HCT116 (cell line): ENCODE results near the gene DGAT2. TPM values are rescaled to one million over a fixed set of nuclear protein-coding genes. Genes with fewer than 3 reads are reported as not detected.

Source experiments
- ATAC-seq: fragments of 200-7000 bp; cut with Tn5 transposase; 2 replicates; pipeline ENCODE4 v1.9.1; 2020; ENCODE audit warnings: mild to moderate bottlenecking, moderate library complexity
- BruUV-seq: library from RNA; stranded (reverse); fragments of 400-500 nt; replicated peaks from 2 replicates; lab custom pipeline; 2021; lab: Mats Ljungman, UMichigan
- CTCF ChIA-PET: fragments of 300-600 bp; sonication (Branson Sonifier 250); formaldehyde crosslinking; loops from one replicate; lab custom pipeline; 2021; ENCODE audit warnings: antibody characterized with exemption; lab: Charles Lee
- POLR2A ChIA-PET: fragments of 300-600, 350-600 bp; sonication (Branson Sonifier 250); formaldehyde crosslinking; loops from one replicate; lab custom pipeline; 2021; ENCODE audit warnings: antibody characterized with exemption; lab: Charles Lee
- RAD21 ChIA-PET, 2 experiments: fragments of 300-600 bp; sonication (Branson Sonifier 250); formaldehyde crosslinking; loops; one replicate each; lab custom pipeline; 2023; ENCODE audit warnings: low total read pairs in 2 of 2; ENCODE audit not compliant: uncharacterized antibody in 2 of 2, unreplicated experiment in 2 of 2, low non-redundant PET in 1 of 2; lab: Charles Lee
- DNase-seq: peaks from one replicate; pipeline ENCODE4 v3.0.0-alpha.2; 2010; ENCODE audit warnings: low read depth, low spot score
- H2AFZ ChIP-seq: fragments of 200-600 bp; shearing (Covaris generic), sonication (generic); 2 replicates; pipeline ENCODE4 v1.6.1; 2017; ENCODE audit warnings: low read depth, mixed run types, mixed read lengths, antibody characterized with exemption, low read length; ENCODE audit not compliant: poor library complexity, severe bottlenecking
- H3K27ac ChIP-seq: 2 replicates; pipeline ENCODE4 v1.5.1; 2012; ENCODE audit warnings: low read depth, low read length
- H3K27me3 ChIP-seq: fragments of 200-600 bp; sonication (generic); 2 replicates; pipeline ENCODE4 v1.6.1; 2016; ENCODE audit warnings: mixed run types, low read length, mixed read lengths; ENCODE audit not compliant: insufficient read depth
- H3K36me3 ChIP-seq, 2 experiments: fragments of 200-500 bp in 1 of 2; fragments of 200-600 bp in 1 of 2; sonication (Bioruptor generic) in 1 of 2; sonication (generic) in 1 of 2; 2 replicates each; pipeline versions ENCODE4 v1.5.1 to v1.6.1; 2014 to 2016; ENCODE audit warnings: low read length in 2 of 2, inconsistent platforms in 1 of 2, mixed read lengths in 1 of 2, mixed run types in 1 of 2; ENCODE audit not compliant: insufficient read depth in 2 of 2, control insufficient read depth in 1 of 2
- H3K4me1 ChIP-seq, 2 experiments: fragments of 200-600 bp in 1 of 2; sonication (generic) in 1 of 2; 2 replicates each; pipeline versions ENCODE4 v1.5.1 to v1.6.1; 2012 to 2017; ENCODE audit warnings: low read length in 2 of 2, inconsistent platforms in 1 of 2, mild to moderate bottlenecking in 1 of 2, mixed read lengths in 1 of 2, mixed run types in 1 of 2, moderate library complexity in 1 of 2; ENCODE audit not compliant: insufficient read depth in 2 of 2, control insufficient read depth in 1 of 2
- H3K4me2 ChIP-seq: fragments of 200-600 bp; sonication (generic); 2 replicates; pipeline ENCODE4 v1.6.1; 2017; ENCODE audit warnings: mixed run types, low read length, mixed read lengths
- H3K4me3 ChIP-seq, 2 experiments: fragments of 200-600 bp in 1 of 2; sonication (generic) in 1 of 2; replicated peaks in 1 of 2; 2 replicates each; pipeline ENCODE4 v1.5.1; 2011 to 2016; ENCODE audit warnings: low read length in 2 of 2, control low read depth in 1 of 2, low read depth in 1 of 2, mild to moderate bottlenecking in 1 of 2, mixed read lengths in 1 of 2, mixed run types in 1 of 2
- H3K79me2 ChIP-seq: fragments of 200-600 bp; sonication (generic); 2 replicates; pipeline ENCODE4 v1.6.1; 2017; ENCODE audit warnings: mild to moderate bottlenecking, mixed run types, low read length, moderate library complexity, mixed read lengths; ENCODE audit not compliant: insufficient read depth
- H3K9ac ChIP-seq: fragments of 200-600 bp; sonication (generic); 2 replicates; pipeline ENCODE4 v1.6.1; 2016; ENCODE audit warnings: low read length, mixed read lengths
- H3K9me2 ChIP-seq: fragments of 200-600 bp; sonication (generic), shearing (Covaris generic); 2 replicates; pipeline ENCODE4 v1.6.1; 2017; ENCODE audit warnings: mixed run types, mild to moderate bottlenecking, moderate library complexity; ENCODE audit not compliant: insufficient read depth
- H3K9me3 ChIP-seq, 2 experiments: fragments of 200-500 bp in 1 of 2; fragments of 200-600 bp in 1 of 2; sonication (Bioruptor generic) in 1 of 2; sonication (generic) in 1 of 2; 2 replicates each; pipeline ENCODE4 v1.6.1; 2014 to 2017; ENCODE audit warnings: low read length in 2 of 2, mixed read lengths in 2 of 2, inconsistent platforms in 1 of 2, low read depth in 1 of 2, mild to moderate bottlenecking in 1 of 2, mixed run types in 1 of 2, moderate library complexity in 1 of 2; ENCODE audit not compliant: control insufficient read depth in 1 of 2, insufficient read depth in 1 of 2
- H4K20me1 ChIP-seq: fragments of 200-600 bp; sonication (generic), shearing (Covaris generic); 2 replicates; pipeline ENCODE4 v1.6.1; 2017; ENCODE audit warnings: mixed run types, mild to moderate bottlenecking, moderate library complexity; ENCODE audit not compliant: insufficient read depth
- CBX3 ChIP-seq: IDR thresholded peaks from 2 replicates; pipeline ENCODE4 v1.6.1; 2012; ENCODE audit warnings: low read depth
- CEBPB ChIP-seq: IDR thresholded peaks from 2 replicates; pipeline ENCODE4 v1.6.1; 2012; ENCODE audit warnings: low read depth
- EGR1 ChIP-seq: IDR thresholded peaks from 2 replicates; pipeline ENCODE4 v1.6.1; 2012; ENCODE audit warnings: low read depth
- ELF1 ChIP-seq: IDR thresholded peaks from 2 replicates; pipeline ENCODE4 v1.6.1; 2012; ENCODE audit warnings: low read depth, borderline replicate concordance
- EZH2phosphoT487 ChIP-seq: fragments of 200-600 bp; IDR thresholded peaks from 2 replicates; pipeline ENCODE4 v1.6.1; 2018; ENCODE audit warnings: antibody characterized with exemption, borderline replicate concordance
- JUND ChIP-seq: IDR thresholded peaks from 2 replicates; pipeline ENCODE4 v1.6.1; 2012
- MAX ChIP-seq: IDR thresholded peaks from 2 replicates; pipeline ENCODE4 v1.6.1; 2012
- POLR2AphosphoS5 ChIP-seq: IDR thresholded peaks from 2 replicates; pipeline ENCODE4 v1.6.1; 2011; ENCODE audit warnings: mild to moderate bottlenecking, low read depth, low read length, moderate library complexity
- SIN3A ChIP-seq: IDR thresholded peaks from 2 replicates; pipeline ENCODE4 v1.6.1; 2012; ENCODE audit warnings: low read depth
- SP1 ChIP-seq: IDR thresholded peaks from 2 replicates; pipeline ENCODE4 v1.6.1; 2012; ENCODE audit warnings: low read depth
- SRF ChIP-seq: IDR thresholded peaks from 2 replicates; pipeline ENCODE4 v1.6.1; 2012; ENCODE audit warnings: low read depth
- ZNF274 ChIP-seq: fragments of 200-500 bp; sonication (Bioruptor generic); IDR thresholded peaks from 2 replicates; pipeline ENCODE4 v1.6.1; 2014; ENCODE audit warnings: mild to moderate bottlenecking, low read depth, low read length, inconsistent platforms
- intact Hi-C: fragments of 100-400 bp; cut with micrococcal nuclease; formaldehyde crosslinking; loops from 2 replicates; pipeline ENCODE4 v1.10.0; 2022
- total RNA-seq: library from RNA; stranded (reverse); gene quantifications from one replicate; pipeline ENCODE4 v1.2.1, GENCODE V29; 2021; ENCODE audit not compliant: unreplicated experiment
- TF ChIP-seq, protein P1 (sequence below): IDR thresholded peaks from 2 replicates; pipeline ENCODE4 v1.6.1; 2011; ENCODE audit warnings: mild to moderate bottlenecking, low read length, moderate library complexity; ENCODE audit not compliant: insufficient replicate concordance; ENCODE audit errors: extremely low read depth
- TF ChIP-seq, protein P2 (sequence below): IDR thresholded peaks from 2 replicates; pipeline ENCODE4 v1.6.1; 2012; ENCODE audit warnings: low read depth

The DGAT2 gene
- total RNA-seq, 1 experiment from 2014 or later: 2.4 TPM

- no peaks in the 10 kb centered on the region for H3K36me3 ChIP-seq
- H3K27me3 ChIP-seq: peaks cover 6% of the 10 kb centered on the region; the same call in 1 of the 2 replicates
- POLR2A ChIA-PET: no interaction called here
- H3K79me2 ChIP-seq: no peaks in the 10 kb centered on the region
- TF ChIP-seq EZH2phosphoT487 (no peak), ZNF274 (no peak), ELF1 (no peak)
- RAD21 ChIA-PET: no interaction called here
- no peak overlapping the region for H3K4me3 ChIP-seq
- H3K4me2 ChIP-seq: no peak overlapping the region
- BruUV-seq: no TSS peak
- no peaks in the 10 kb centered on the region for H4K20me1 ChIP-seq
- DNase-seq (no peak), ATAC-seq (no peak)
- no peak overlapping the region for H2AFZ ChIP-seq
- CTCF ChIA-PET: no interaction called here
- intact Hi-C loops: no loop called here
- no peaks in the 10 kb centered on the region for H3K9me2 ChIP-seq
- peaks cover 9 to 17% of the 10 kb centered on the region in 2 experiments for H3K4me1 ChIP-seq
- H3K9ac ChIP-seq: no peak overlapping the region
- no peak overlapping the region for H3K27ac ChIP-seq
- H3K9me3 ChIP-seq: no peaks in the 10 kb centered on the region
Observed at GRCh38 chr11:75766443-75767227, 1.9 kb upstream of the DGAT2 start.

- Histone ChIP-seq H3K79me2 (no peaks in the 10 kb centered on the region), H3K27ac (no peak overlapping the region), H3K9me2 (no peaks in the 10 kb centered on the region), H3K36me3 (no peaks in the 10 kb centered on the region), H3K4me3 (no peak overlapping the region), H3K4me1 (peaks cover 9 to 17% of the 10 kb centered on the region in 2 experiments), H3K9ac (no peak overlapping the region), H2AFZ (no peak overlapping the region), H3K4me2 (no peak overlapping the region)
- BruUV-seq: no TSS peak
- ChIA-PET POLR2A (no interaction called here), RAD21 (no interaction called here)
- intact Hi-C loops: no loop called here
- ATAC-seq: no peak
- TF ChIP-seq EGR1 (no peak), MAX (no peak), SP1 (no peak), JUND (no peak), POLR2AphosphoS5 (no peak), ZNF274 (no peak), SIN3A (no peak), CBX3 (no peak), CEBPB (no peak), SRF (no peak)
- TF ChIP-seq, protein P1, sequence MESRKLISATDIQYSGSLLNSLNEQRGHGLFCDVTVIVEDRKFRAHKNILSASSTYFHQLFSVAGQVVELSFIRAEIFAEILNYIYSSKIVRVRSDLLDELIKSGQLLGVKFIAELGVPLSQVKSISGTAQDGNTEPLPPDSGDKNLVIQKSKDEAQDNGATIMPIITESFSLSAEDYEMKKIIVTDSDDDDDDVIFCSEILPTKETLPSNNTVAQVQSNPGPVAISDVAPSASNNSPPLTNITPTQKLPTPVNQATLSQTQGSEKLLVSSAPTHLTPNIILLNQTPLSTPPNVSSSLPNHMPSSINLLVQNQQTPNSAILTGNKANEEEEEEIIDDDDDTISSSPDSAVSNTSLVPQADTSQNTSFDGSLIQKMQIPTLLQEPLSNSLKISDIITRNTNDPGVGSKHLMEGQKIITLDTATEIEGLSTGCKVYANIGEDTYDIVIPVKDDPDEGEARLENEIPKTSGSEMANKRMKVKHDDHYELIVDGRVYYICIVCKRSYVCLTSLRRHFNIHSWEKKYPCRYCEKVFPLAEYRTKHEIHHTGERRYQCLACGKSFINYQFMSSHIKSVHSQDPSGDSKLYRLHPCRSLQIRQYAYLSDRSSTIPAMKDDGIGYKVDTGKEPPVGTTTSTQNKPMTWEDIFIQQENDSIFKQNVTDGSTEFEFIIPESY: no peak
- TF ChIP-seq, protein P2, sequence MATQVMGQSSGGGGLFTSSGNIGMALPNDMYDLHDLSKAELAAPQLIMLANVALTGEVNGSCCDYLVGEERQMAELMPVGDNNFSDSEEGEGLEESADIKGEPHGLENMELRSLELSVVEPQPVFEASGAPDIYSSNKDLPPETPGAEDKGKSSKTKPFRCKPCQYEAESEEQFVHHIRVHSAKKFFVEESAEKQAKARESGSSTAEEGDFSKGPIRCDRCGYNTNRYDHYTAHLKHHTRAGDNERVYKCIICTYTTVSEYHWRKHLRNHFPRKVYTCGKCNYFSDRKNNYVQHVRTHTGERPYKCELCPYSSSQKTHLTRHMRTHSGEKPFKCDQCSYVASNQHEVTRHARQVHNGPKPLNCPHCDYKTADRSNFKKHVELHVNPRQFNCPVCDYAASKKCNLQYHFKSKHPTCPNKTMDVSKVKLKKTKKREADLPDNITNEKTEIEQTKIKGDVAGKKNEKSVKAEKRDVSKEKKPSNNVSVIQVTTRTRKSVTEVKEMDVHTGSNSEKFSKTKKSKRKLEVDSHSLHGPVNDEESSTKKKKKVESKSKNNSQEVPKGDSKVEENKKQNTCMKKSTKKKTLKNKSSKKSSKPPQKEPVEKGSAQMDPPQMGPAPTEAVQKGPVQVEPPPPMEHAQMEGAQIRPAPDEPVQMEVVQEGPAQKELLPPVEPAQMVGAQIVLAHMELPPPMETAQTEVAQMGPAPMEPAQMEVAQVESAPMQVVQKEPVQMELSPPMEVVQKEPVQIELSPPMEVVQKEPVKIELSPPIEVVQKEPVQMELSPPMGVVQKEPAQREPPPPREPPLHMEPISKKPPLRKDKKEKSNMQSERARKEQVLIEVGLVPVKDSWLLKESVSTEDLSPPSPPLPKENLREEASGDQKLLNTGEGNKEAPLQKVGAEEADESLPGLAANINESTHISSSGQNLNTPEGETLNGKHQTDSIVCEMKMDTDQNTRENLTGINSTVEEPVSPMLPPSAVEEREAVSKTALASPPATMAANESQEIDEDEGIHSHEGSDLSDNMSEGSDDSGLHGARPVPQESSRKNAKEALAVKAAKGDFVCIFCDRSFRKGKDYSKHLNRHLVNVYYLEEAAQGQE: no peak
- TF ChIP-seq, all 23 proteins: peak for 0
- DNase-seq: no peak
- peaks cover 6% of the 10 kb centered on the region; the same call in 1 of the 2 replicates for H3K27me3 ChIP-seq
- CTCF ChIA-PET: no interaction called here
- no peaks in the 10 kb centered on the region for H4K20me1 ChIP-seq
- no peaks in the 10 kb centered on the region for H3K9me3 ChIP-seq
Observed at GRCh38 chr11:75767228-75767572, 1.4 kb upstream of the DGAT2 start.
